ENCODE measurements around the gene CLPTM1L.
A peak's percentile ranks its signal among the peaks of the same experiment; 100 is the strongest.
"Not testable (repeated sequence)": the region's sequence is repeated elsewhere in the genome, so short reads cannot be mapped to it uniquely, and the experiment has no call there.

Gene CLPTM1L

GRCh38 chr5:1345876-1346626 lies 1.2 kb upstream of the CLPTM1L start:
- H3K4me3 ChIP-seq (ENCODE audit: low read depth, low read length), result peak overlapping the region; percentile 86
- no peak for TF ChIP-seq CTCF (conservative IDR thresholded peaks at IDR 0.05; ENCODE audit: low read depth, low read length)
- DNase-seq (ENCODE audit: low read depth), result no peak

GRCh38 chr5:1343931-1344901 lies 683 bp downstream of the CLPTM1L start:
- H3K4me3 ChIP-seq (ENCODE audit: low read depth, low read length), result peak overlapping the region; percentile 86
- peak; percentile 27 for DNase-seq (ENCODE audit: low read depth)
- no peak for TF ChIP-seq CTCF (conservative IDR thresholded peaks at IDR 0.05; ENCODE audit: low read depth, low read length)

- no peak overlapping the region for H3K4me3 ChIP-seq (ENCODE audit: low read depth, low read length)
- DNase-seq (ENCODE audit: low read depth), result no peak
- TF ChIP-seq CTCF (conservative IDR thresholded peaks at IDR 0.05; ENCODE audit: low read depth, low read length), result no peak
Measured at GRCh38 chr5:1343315-1343751, 1.6 kb downstream of the CLPTM1L start.

- not testable (repeated sequence) for DNase-seq (ENCODE audit: low read depth); H3K4me3 ChIP-seq (ENCODE audit: low read depth, low read length)
Measured at GRCh38 chr5:1342711-1343110, 2.2 kb downstream of the CLPTM1L start.

GRCh38 chr5:1342268-1342667 lies 2.6 kb downstream of the CLPTM1L start:
- H3K4me3 ChIP-seq (ENCODE audit: low read depth, low read length), result no peak overlapping the region
- TF ChIP-seq CTCF (conservative IDR thresholded peaks at IDR 0.05; ENCODE audit: low read depth, low read length), result no peak
- no peak for DNase-seq (ENCODE audit: low read depth)

- no peak for DNase-seq (ENCODE audit: low read depth)
- H3K4me3 ChIP-seq (ENCODE audit: low read depth, low read length), result no peak overlapping the region
- no peak for TF ChIP-seq CTCF (conservative IDR thresholded peaks at IDR 0.05; ENCODE audit: low read depth, low read length)
Measured at GRCh38 chr5:1341863-1342262, 3.0 kb downstream of the CLPTM1L start.

GRCh38 chr5:1339818-1340210 lies 5.1 kb downstream of the CLPTM1L start:
- not testable (repeated sequence) for DNase-seq (ENCODE audit: low read depth); H3K4me3 ChIP-seq (ENCODE audit: low read depth, low read length)

- DNase-seq (ENCODE audit: low read depth); H3K4me3 ChIP-seq (ENCODE audit: low read depth, low read length): not testable (repeated sequence)
Measured at GRCh38 chr5:1339139-1339817, 5.6 kb downstream of the CLPTM1L start.
